GM18505 (cell line): ENCODE data around the gene ACBD6.
"Not testable (repeated sequence)": the region's sequence is repeated elsewhere in the genome, so short reads cannot be mapped to it uniquely, and the experiment has no call there.

Experiments
- ATAC-seq: cut with Tn5 transposase; IDR thresholded peaks from one replicate; pipeline ENCODE4 v1.9.1; 2021; ENCODE audit not compliant: unreplicated experiment
- POLR2A ChIP-seq: IDR thresholded peaks from 4 replicates; pipeline ENCODE4 v1.6.1; 2011; ENCODE audit warnings: borderline replicate concordance; ENCODE audit not compliant: insufficient read depth, insufficient read length; ENCODE audit errors: extremely low read depth

The ACBD6 gene

GRCh38 chr1:180444522-180444921 is 57.9 kb downstream of the ACBD6 start:
- TF ChIP-seq POLR2A, result no peak

GRCh38 chr1:180440335-180440734 is 62.0 kb downstream of the ACBD6 start:
- ATAC-seq, result no peak
- no peak for TF ChIP-seq POLR2A

More at GRCh38 chr1:180444522-180444921, 57.9 kb downstream of the ACBD6 start:
- no peak for ATAC-seq

- ATAC-seq, result no peak
- TF ChIP-seq POLR2A, result no peak
These were observed 66.8 kb downstream of the ACBD6 start for GRCh38 chr1:180435566-180435965.

GRCh38 chr1:180433873-180434272 is 68.5 kb downstream of the ACBD6 start:
- no peak for ATAC-seq
- no peak for TF ChIP-seq POLR2A

- no peak for ATAC-seq
- TF ChIP-seq POLR2A, result no peak
These were observed 70.7 kb downstream of the ACBD6 start for GRCh38 chr1:180431683-180432082.

GRCh38 chr1:180428782-180429695 is 73.3 kb downstream of the ACBD6 start:
- no peak for ATAC-seq
- no peak for TF ChIP-seq POLR2A

GRCh38 chr1:180425952-180426351 is 76.4 kb downstream of the ACBD6 start:
- no peak for ATAC-seq

GRCh38 chr1:180424848-180425457 is 77.4 kb downstream of the ACBD6 start:
- no peak for ATAC-seq
- TF ChIP-seq POLR2A, result no peak

More at GRCh38 chr1:180425952-180426351, 76.4 kb downstream of the ACBD6 start:
- no peak for TF ChIP-seq POLR2A

- no peak for TF ChIP-seq POLR2A
These were observed 80.8 kb downstream of the ACBD6 start for GRCh38 chr1:180421614-180422013.

GRCh38 chr1:180421145-180421544 is 81.2 kb downstream of the ACBD6 start:
- not testable (repeated sequence) for ATAC-seq

More at GRCh38 chr1:180421614-180422013, 80.8 kb downstream of the ACBD6 start:
- ATAC-seq, result no peak

- ATAC-seq, result no peak
- no peak for TF ChIP-seq POLR2A
These were observed 86.3 kb downstream of the ACBD6 start for GRCh38 chr1:180415985-180416633.

- ATAC-seq, result no peak
- no peak for TF ChIP-seq POLR2A
These were observed 87.0 kb downstream of the ACBD6 start for GRCh38 chr1:180415236-180415848.

GRCh38 chr1:180412583-180412982 is 89.8 kb downstream of the ACBD6 start:
- no peak for ATAC-seq
- TF ChIP-seq POLR2A, result no peak

- not testable (repeated sequence) for ATAC-seq
These were observed 94.2 kb downstream of the ACBD6 start for GRCh38 chr1:180408128-180408527.

GRCh38 chr1:180407051-180407450 is 95.3 kb downstream of the ACBD6 start:
- ATAC-seq, result no peak
- TF ChIP-seq POLR2A, result no peak
